ENCODE measurements around the gene MYH9.

- no peak for TF ChIP-seq CTCF (IDR thresholded peaks at IDR 0.05)
- TF ChIP-seq POLR2A (IDR thresholded peaks at IDR 0.05) = no peak
Measured at GRCh38 chr22:36395915-36396314, 8.1 kb upstream of the MYH9 start.
